Ishikawa (cell line): Measurements from ENCODE around the gene UBXN1.

Experiments
- CEBPB ChIP-seq: IDR thresholded peaks from 2 replicates; pipeline ENCODE4 v1.6.1; 2012
- FOXM1 ChIP-seq: IDR thresholded peaks from 2 replicates; pipeline ENCODE4 v1.6.1; 2012; ENCODE audit warnings: low read depth, borderline replicate concordance
- RAD21 ChIP-seq: IDR thresholded peaks from 2 replicates; pipeline ENCODE4 v1.6.1; 2012; ENCODE audit warnings: low read depth
- TF ChIP-seq, protein P1 (sequence below): IDR thresholded peaks from 2 replicates; pipeline ENCODE4 v1.6.1; 2012
- TF ChIP-seq, protein P2 (sequence below): IDR thresholded peaks from 2 replicates; pipeline ENCODE4 v1.6.1; 2012; ENCODE audit warnings: low read depth, mild to moderate bottlenecking

DNA sequence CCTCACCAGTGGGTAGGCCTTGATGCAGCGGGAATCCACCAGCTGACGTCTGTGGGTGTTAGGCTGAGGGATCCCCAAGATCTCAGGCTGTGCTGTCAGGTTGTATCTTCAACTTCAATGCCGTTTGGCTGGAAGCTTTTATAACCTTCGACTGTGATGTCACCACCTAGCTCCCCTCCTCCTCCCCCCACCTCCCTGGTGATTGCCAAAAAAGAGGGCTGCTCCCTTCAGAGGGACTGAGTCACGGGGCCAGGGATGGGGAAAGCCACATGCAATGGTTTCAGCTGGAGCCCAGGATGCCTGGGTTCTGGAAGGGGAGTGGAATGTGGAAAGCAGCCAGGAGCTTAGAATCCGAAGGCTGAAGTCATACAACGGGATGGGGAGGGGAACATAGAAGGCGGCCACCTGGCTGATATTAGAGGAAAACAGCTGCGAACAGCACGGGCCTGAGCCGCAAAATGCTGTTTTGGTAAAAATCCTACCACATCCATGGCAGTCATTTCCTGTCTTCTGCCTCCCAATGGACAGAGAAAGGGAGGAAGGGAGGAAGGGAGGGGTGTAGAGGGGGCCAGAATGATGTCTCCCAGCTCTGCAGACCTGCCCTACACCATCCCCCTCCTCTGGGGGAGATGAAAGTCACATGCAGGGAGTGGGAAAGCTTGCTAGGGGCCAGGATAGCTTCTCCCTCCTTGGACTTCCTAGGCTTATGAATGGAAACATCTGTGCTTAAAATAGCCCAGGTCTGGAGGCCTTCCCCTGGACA is 10.7 kb upstream of the UBXN1 start, which contains the start of gene LRRN4CL:
- TF ChIP-seq, protein P1, sequence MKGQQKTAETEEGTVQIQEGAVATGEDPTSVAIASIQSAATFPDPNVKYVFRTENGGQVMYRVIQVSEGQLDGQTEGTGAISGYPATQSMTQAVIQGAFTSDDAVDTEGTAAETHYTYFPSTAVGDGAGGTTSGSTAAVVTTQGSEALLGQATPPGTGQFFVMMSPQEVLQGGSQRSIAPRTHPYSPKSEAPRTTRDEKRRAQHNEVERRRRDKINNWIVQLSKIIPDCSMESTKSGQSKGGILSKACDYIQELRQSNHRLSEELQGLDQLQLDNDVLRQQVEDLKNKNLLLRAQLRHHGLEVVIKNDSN: no peak
- TF ChIP-seq FOXM1: no peak
- TF ChIP-seq RAD21: no peak
- TF ChIP-seq, protein P2, sequence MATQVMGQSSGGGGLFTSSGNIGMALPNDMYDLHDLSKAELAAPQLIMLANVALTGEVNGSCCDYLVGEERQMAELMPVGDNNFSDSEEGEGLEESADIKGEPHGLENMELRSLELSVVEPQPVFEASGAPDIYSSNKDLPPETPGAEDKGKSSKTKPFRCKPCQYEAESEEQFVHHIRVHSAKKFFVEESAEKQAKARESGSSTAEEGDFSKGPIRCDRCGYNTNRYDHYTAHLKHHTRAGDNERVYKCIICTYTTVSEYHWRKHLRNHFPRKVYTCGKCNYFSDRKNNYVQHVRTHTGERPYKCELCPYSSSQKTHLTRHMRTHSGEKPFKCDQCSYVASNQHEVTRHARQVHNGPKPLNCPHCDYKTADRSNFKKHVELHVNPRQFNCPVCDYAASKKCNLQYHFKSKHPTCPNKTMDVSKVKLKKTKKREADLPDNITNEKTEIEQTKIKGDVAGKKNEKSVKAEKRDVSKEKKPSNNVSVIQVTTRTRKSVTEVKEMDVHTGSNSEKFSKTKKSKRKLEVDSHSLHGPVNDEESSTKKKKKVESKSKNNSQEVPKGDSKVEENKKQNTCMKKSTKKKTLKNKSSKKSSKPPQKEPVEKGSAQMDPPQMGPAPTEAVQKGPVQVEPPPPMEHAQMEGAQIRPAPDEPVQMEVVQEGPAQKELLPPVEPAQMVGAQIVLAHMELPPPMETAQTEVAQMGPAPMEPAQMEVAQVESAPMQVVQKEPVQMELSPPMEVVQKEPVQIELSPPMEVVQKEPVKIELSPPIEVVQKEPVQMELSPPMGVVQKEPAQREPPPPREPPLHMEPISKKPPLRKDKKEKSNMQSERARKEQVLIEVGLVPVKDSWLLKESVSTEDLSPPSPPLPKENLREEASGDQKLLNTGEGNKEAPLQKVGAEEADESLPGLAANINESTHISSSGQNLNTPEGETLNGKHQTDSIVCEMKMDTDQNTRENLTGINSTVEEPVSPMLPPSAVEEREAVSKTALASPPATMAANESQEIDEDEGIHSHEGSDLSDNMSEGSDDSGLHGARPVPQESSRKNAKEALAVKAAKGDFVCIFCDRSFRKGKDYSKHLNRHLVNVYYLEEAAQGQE: no peak
- TF ChIP-seq CEBPB: no peak
